HG03159 (cell line): ENCODE measurements around the gene SMG6.
A peak's percentile ranks its signal among the peaks of the same experiment; 100 is the strongest.

Experiments used
- ATAC-seq: cut with Tn5 transposase; IDR thresholded peaks from one replicate; pipeline ENCODE4 v1.9.1; 2021; ENCODE audit warnings: mild to moderate bottlenecking, moderate library complexity; ENCODE audit not compliant: unreplicated experiment

Gene SMG6

GRCh38 chr17:2110436-2110835 is 193.1 kb downstream of the SMG6 start:
- no peak for ATAC-seq

DNA sequence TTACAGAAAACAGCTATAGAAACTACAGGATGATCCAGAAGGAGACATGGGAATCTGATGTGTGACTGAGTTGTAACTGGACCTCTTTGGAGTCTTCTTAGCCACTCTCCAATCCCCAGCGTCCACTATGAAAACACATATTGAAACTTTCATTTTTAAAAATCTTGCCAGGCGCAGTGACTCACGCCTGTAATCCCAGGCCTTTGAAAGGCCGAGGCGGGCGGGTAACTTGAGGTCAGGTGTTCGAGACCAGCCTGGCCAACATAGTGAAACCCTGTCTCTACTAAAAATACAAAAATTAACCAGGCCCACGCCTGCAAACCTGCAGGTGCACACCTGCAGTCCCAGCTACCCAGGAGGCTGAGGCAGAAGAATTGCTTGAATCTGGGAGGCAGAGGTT is 195.4 kb downstream of the SMG6 start:
- ATAC-seq, result no peak

GRCh38 chr17:2107506-2107905 is 196.1 kb downstream of the SMG6 start:
- ATAC-seq, result no peak

- ATAC-seq, result no peak
These were observed 196.5 kb downstream of the SMG6 start for GRCh38 chr17:2107050-2107449.

- ATAC-seq, result no peak
These were observed 197.2 kb downstream of the SMG6 start for GRCh38 chr17:2106308-2106955.

GRCh38 chr17:2105663-2106062 is 197.9 kb downstream of the SMG6 start:
- no peak for ATAC-seq

- no peak for ATAC-seq
These were observed 200.4 kb downstream of the SMG6 start for GRCh38 chr17:2102931-2103809.

GRCh38 chr17:2101448-2102257 is 201.9 kb downstream of the SMG6 start:
- no peak for ATAC-seq

GRCh38 chr17:2095536-2095910 is 208.1 kb downstream of the SMG6 start:
- ATAC-seq, result no peak

- ATAC-seq, result no peak
These were observed 208.6 kb downstream of the SMG6 start for GRCh38 chr17:2094891-2095535.

- ATAC-seq, result no peak
These were observed 210.2 kb downstream of the SMG6 start for GRCh38 chr17:2093349-2093748.

DNA sequence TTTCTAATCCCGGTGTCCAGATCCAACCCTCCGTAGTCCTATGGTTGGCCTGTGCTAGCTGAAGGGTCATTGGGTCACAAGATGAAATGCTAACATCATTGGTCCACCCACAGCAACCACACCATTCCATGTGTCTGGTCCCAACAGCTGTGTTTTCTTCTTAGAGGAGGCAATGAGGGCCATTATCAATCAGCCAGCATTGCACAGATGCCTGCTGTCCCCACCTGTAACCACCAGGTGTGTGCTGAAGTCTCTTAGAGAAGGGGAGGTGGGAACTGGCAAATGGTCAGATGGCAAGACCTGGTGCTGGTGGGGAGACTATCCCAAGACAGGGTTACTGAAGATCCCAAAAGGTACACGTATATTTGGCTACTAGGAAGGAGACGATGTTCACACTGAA is 211.3 kb downstream of the SMG6 start:
- no peak for ATAC-seq

- no peak for ATAC-seq
These were observed 212.6 kb downstream of the SMG6 start for GRCh38 chr17:2090804-2091534.

DNA sequence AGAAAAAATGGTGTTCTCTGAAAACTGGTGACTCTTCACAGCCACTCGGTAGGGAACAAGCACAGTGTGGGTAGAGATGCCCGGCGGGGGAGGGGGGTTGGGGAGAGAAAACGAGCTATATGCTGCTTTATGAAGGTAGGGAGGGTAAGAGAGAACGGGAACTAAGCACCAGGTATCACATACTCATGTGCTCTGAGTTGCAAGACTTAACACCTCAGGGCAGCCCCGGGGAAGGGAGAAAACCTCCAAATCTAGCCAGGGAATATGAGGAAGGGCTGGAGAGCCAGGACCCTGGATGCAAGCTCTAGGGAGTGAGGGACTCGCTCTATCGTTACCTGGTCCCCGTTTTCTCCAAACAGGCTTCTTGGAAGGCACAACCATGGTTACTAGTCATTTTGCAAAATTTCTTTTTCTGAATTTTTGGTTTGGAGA is 213.4 kb downstream of the SMG6 start:
- ATAC-seq, result no peak

DNA sequence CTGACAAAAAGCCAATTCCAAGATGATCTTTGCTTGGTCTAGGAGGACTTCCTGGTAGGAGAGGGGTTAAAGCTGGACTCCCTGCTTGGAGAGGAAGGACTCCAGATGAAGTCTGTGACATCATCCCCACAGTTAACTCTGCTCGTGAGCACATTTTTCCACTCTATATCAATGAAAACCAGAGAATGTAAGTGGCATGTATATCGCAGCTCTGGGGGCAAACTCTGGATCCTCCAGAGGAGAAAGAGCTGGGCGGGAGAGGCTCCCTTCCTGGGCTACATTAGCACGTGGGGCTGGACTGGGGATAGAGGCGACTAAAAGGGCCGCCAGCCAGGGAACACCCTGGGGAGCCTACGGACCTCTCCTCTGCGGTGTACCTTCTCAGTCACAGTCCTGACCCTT is 214.6 kb downstream of the SMG6 start:
- peak; percentile 23 for ATAC-seq

DNA sequence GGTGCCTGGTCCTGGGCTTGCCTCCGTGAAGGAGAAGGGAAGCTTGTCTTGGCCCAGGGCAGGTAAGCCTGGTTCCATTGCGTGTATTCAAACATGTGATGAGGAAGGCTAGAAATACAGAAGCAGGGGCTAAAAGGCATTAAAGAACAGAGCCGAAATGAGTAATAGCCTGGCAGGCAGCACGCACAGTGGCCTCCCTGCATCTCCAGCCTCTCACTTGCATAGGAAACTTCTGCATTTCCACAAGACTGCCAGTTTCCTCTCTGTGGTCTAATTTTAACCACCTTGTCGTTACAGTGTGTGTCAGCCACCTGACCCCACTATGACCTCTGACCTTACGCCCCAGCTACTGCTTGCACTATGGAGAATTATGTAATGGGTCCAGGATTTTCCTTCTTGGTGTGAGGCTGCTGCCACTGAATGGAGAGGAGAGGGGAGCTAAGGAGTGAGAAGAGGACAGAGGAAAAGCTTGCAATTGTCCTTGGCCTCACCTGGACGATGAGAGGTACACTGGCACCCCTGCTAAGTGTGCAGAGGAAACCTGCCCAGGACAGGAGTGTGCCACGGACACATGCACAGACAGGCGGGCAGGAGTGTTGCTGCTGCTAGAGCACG is 215.9 kb downstream of the SMG6 start:
- no peak for ATAC-seq

DNA sequence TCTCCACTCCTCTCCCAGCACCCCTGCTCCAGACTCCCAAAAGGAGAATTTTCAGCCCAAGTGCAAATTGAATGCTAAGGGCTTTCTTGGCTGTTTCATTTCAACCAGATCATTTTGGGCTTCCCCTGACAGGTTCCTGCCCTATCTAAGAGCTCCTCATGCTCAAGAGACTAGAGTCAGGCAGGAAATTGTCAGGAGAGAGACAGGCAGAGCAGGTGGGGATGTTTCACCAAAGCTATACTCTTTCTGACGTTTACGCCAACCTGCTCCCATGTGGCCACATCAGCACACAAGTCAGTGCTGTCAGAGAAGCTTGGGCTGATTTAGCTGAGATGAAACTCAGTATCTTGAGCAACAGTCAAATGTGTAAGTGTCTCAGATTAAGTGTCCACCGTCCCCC is 217.3 kb downstream of the SMG6 start:
- ATAC-seq, result no peak

DNA sequence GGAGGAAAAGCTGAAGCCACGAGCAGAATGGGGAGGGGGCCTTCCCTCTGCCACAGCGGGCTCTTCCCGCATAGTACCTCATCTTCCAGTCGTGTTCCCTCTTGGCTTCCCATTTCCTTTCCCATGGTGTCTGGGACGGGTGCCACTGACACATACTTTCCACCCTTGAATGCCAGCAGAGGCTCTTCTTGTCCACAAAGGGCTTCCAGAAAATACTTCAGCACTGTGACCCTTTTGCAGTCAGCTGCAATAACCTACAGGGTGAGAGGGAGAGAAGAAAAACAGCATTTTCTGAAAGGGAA is 218.0 kb downstream of the SMG6 start:
- ATAC-seq, result no peak

DNA sequence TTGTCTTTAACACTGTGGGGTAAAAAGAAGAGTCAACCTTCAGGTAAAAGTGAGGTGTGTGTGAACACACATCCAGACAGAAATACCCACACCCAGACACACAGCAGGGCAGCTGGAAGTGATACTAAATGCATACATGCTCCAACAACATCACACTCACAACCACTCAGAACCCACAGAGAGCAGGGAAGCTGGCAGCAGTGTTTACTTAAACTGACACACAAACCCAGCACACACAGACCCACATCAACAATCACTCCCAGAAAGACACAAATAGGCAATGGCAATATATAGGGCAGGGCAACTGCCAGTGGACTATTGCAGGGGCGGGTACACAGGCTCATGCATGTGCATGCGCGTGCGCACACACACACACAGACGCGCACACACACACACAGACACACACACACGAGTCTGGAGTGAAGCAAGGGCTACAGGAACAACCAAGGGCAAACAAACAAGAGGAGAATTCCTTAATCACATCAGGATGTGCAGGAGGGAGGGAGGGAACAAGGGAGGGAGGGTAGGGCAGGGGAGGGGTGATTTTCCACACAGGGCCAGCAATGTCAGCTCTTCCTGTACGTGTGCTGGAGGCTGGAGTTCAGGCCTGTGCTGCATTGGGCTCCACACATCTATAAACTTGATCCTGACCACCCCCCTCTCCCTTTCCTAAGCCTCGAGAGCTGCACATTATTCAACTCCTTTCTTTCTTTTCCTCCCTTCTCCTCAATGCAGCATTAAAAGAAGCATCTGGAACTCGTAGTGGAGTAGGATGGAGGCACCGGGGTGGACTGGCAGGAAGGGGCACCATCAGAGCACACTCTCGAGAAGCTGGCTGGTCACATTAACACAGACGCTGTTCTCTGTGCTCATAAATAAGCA is 218.6 kb downstream of the SMG6 start:
- no peak for ATAC-seq
